Trophoblast cell (in vitro differentiated cells and primary cell): ENCODE data around the gene FRMD7.
"Not testable (repeated sequence)": the region's sequence is repeated elsewhere in the genome, so short reads cannot be mapped to it uniquely, and the experiment has no call there.

ENCODE experiments used
- DNase-seq, 2 donors: peaks; one replicate each; pipeline ENCODE4 v3.0.0-alpha.2; 2016
- H2AFZ ChIP-seq: 2 replicates; pipeline ENCODE4 v1.6.1; 2013; ENCODE audit warnings: low read length, moderate library complexity, mild to moderate bottlenecking; ENCODE audit not compliant: insufficient read depth, poor library complexity
- H2AK5ac ChIP-seq: 2 replicates; pipeline ENCODE4 v1.6.1; 2013; ENCODE audit warnings: mild to moderate bottlenecking, low read length
- H2BK120ac ChIP-seq: 2 replicates; pipeline ENCODE4 v1.6.1; 2013; ENCODE audit warnings: low read length, mild to moderate bottlenecking, moderate library complexity; ENCODE audit not compliant: insufficient read depth, poor library complexity
- H2BK12ac ChIP-seq: 2 replicates; pipeline ENCODE4 v1.6.1; 2013; ENCODE audit warnings: mild to moderate bottlenecking, low read length, moderate library complexity
- H2BK5ac ChIP-seq: 2 replicates; pipeline ENCODE4 v1.6.1; 2013; ENCODE audit warnings: low read length, low read depth, moderate library complexity, mild to moderate bottlenecking; ENCODE audit not compliant: poor library complexity
- H3K14ac ChIP-seq: 2 replicates; pipeline ENCODE4 v1.6.1; 2013; ENCODE audit warnings: mild to moderate bottlenecking, low read length
- H3K18ac ChIP-seq: 2 replicates; pipeline ENCODE4 v1.6.1; 2013; ENCODE audit warnings: mild to moderate bottlenecking, low read length
- H3K23ac ChIP-seq: 2 replicates; pipeline ENCODE4 v1.6.1; 2013; ENCODE audit warnings: low read length
- H3K27ac ChIP-seq: 2 replicates; pipeline ENCODE4 v1.5.1; 2013; ENCODE audit warnings: low read depth, mild to moderate bottlenecking, inconsistent platforms, low read length, moderate library complexity
- H3K27me3 ChIP-seq: 2 replicates; pipeline ENCODE4 v1.6.1; 2013; ENCODE audit warnings: inconsistent platforms, mild to moderate bottlenecking, low read length, moderate library complexity; ENCODE audit not compliant: insufficient read depth
- H3K36me3 ChIP-seq, 2 experiments: 1 replicate in 1 of 2; 2 replicates in 1 of 2; pipeline ENCODE4 v1.6.1; 2013; ENCODE audit warnings: low read length in 2 of 2, mild to moderate bottlenecking in 2 of 2, moderate library complexity in 1 of 2; ENCODE audit not compliant: insufficient read depth in 2 of 2, control insufficient read depth in 1 of 2
- H3K4ac ChIP-seq: 2 replicates; pipeline ENCODE4 v1.6.1; 2013; ENCODE audit warnings: low read depth, mild to moderate bottlenecking, low read length, moderate library complexity
- H3K4me1 ChIP-seq, 2 experiments: 1 replicate in 1 of 2; 2 replicates in 1 of 2; pipeline ENCODE4 v1.6.1; 2013; ENCODE audit warnings: low read length in 2 of 2, mild to moderate bottlenecking in 2 of 2, moderate library complexity in 1 of 2; ENCODE audit not compliant: insufficient read depth in 2 of 2, control insufficient read depth in 1 of 2
- H3K4me2 ChIP-seq: 2 replicates; pipeline ENCODE4 v1.6.1; 2013; ENCODE audit warnings: inconsistent platforms, mild to moderate bottlenecking, low read length, moderate library complexity
- H3K4me3 ChIP-seq: 2 replicates; pipeline ENCODE4 v1.5.1; 2013; ENCODE audit warnings: mild to moderate bottlenecking, low read depth, low read length, inconsistent platforms
- H3K79me1 ChIP-seq: one replicate; pipeline ENCODE4 v1.6.1; 2013; ENCODE audit warnings: low read length
- H3K79me2 ChIP-seq: 2 replicates; pipeline ENCODE4 v1.6.1; 2013; ENCODE audit warnings: low read length, mild to moderate bottlenecking; ENCODE audit not compliant: control insufficient read depth, insufficient read depth, poor library complexity
- H3K9ac ChIP-seq: 2 replicates; pipeline ENCODE4 v1.6.1; 2013; ENCODE audit warnings: mild to moderate bottlenecking, low read length
- H3K9me3 ChIP-seq: 2 replicates; pipeline ENCODE4 v1.6.1; 2013; ENCODE audit warnings: low read depth, mild to moderate bottlenecking, control low read depth, inconsistent platforms, low read length; ENCODE audit not compliant: insufficient read depth
- H4K12ac ChIP-seq: 2 replicates; pipeline ENCODE4 v1.6.1; 2013; ENCODE audit warnings: low read depth, mild to moderate bottlenecking, low read length, moderate library complexity
- H4K8ac ChIP-seq: 2 replicates; pipeline ENCODE4 v1.6.1; 2013; ENCODE audit warnings: low read depth, mild to moderate bottlenecking, low read length, moderate library complexity
- H4K91ac ChIP-seq: one replicate; pipeline ENCODE4 v1.6.1; 2013; ENCODE audit warnings: low read depth, mild to moderate bottlenecking, low read length, moderate library complexity
- WGBS: extraction: QIAGEN DNeasy Blood & Tissue Kit; methylation state at CpG from one replicate; pipeline ENCODE4 v1.1.7; 2013; ENCODE audit warnings: missing lambda C conversion rate; ENCODE audit not compliant: insufficient read length, insufficient coverage; ENCODE audit errors: extremely low coverage; 5-methylcytosine and 5-hydroxymethylcytosine counted together

The FRMD7 gene

GRCh38 chrX:132169554-132169953, 41.7 kb upstream of the FRMD7 start:
- Histone ChIP-seq H3K4ac (no peak overlapping the region), H3K79me1 (no peaks in the 10 kb centered on the region), H3K4me3 (no peak overlapping the region), H2AK5ac (no peak overlapping the region), H2BK120ac (no peak overlapping the region), H3K27ac (no peak overlapping the region), H3K14ac (no peak overlapping the region), H3K4me1 (peaks cover 0 to 3% of the 10 kb centered on the region in 2 experiments), H3K27me3 (no peaks in the 10 kb centered on the region), H3K79me2 (no peaks in the 10 kb centered on the region), H4K91ac (no peak overlapping the region), H3K36me3 (no peaks in the 10 kb centered on the region), H3K9me3 (no peaks in the 10 kb centered on the region), H3K4me2 (no peak overlapping the region), H3K23ac (no peak overlapping the region), H3K9ac (no peak overlapping the region), H4K8ac (no peak overlapping the region), H3K18ac (no peak overlapping the region), H2BK12ac (no peak overlapping the region), H2BK5ac (no peak overlapping the region), H4K12ac (no peak overlapping the region), H2AFZ (no peak overlapping the region)
- DNase-seq: peak; percentile 7 to 35
- no CpG with 5 or more reads among the region's 3 CpGs for WGBS

- Histone ChIP-seq H3K4ac (no peak overlapping the region), H2AFZ (no peak overlapping the region), H3K4me1 (no peaks in the 10 kb centered on the region), H3K36me3 (no peaks in the 10 kb centered on the region), H2BK5ac (no peak overlapping the region), H4K12ac (no peak overlapping the region), H3K27me3 (no peaks in the 10 kb centered on the region), H3K18ac (no peak overlapping the region), H3K79me2 (no peaks in the 10 kb centered on the region), H2AK5ac (no peak overlapping the region), H2BK12ac (no peak overlapping the region), H3K9me3 (no peaks in the 10 kb centered on the region), H2BK120ac (no peak overlapping the region), H3K23ac (no peak overlapping the region), H4K91ac (no peak overlapping the region), H3K79me1 (no peaks in the 10 kb centered on the region), H4K8ac (no peak overlapping the region), H3K4me2 (no peak overlapping the region), H3K14ac (no peak overlapping the region), H3K9ac (no peak overlapping the region), H3K4me3 (no peak overlapping the region), H3K27ac (no peak overlapping the region)
- DNase-seq: peak in 1 of 2 donors; percentile 63
Observed at GRCh38 chrX:132165651-132166050, 37.8 kb upstream of the FRMD7 start.

- H3K14ac ChIP-seq: no peak overlapping the region
- H3K9me3 ChIP-seq: no peaks in the 10 kb centered on the region
- no peak overlapping the region for H3K4me2 ChIP-seq
- H3K9ac ChIP-seq: no peak overlapping the region
- no peak overlapping the region for H3K4me3 ChIP-seq
- H3K27me3 ChIP-seq: no peaks in the 10 kb centered on the region
- H3K36me3 ChIP-seq: no peaks in the 10 kb centered on the region
- H2BK120ac ChIP-seq: no peak overlapping the region
- H3K4ac ChIP-seq: no peak overlapping the region
- H3K79me2 ChIP-seq: no peaks in the 10 kb centered on the region
- no peak overlapping the region for H3K27ac ChIP-seq
- H3K79me1 ChIP-seq: no peaks in the 10 kb centered on the region
- no peak overlapping the region for H4K12ac ChIP-seq
- H3K4me1 ChIP-seq: no peaks in the 10 kb centered on the region
- no peak overlapping the region for H4K91ac ChIP-seq
- no peak overlapping the region for H2AFZ ChIP-seq
- H4K8ac ChIP-seq: no peak overlapping the region
- no peak overlapping the region for H2BK12ac ChIP-seq
- H2BK5ac ChIP-seq: no peak overlapping the region
- no peak overlapping the region for H2AK5ac ChIP-seq
- no peak overlapping the region for H3K18ac ChIP-seq
- DNase-seq: no peak
- H3K23ac ChIP-seq: no peak overlapping the region
Observed at GRCh38 chrX:132165005-132165404, 37.2 kb upstream of the FRMD7 start.

GRCh38 chrX:132163094-132163493, 35.3 kb upstream of the FRMD7 start:
- H2BK5ac ChIP-seq, H3K79me2 ChIP-seq, H4K91ac ChIP-seq, H3K4ac ChIP-seq, H2BK12ac ChIP-seq, H3K23ac ChIP-seq, H3K4me1 ChIP-seq, H2AK5ac ChIP-seq, H2BK120ac ChIP-seq, H4K8ac ChIP-seq, H4K12ac ChIP-seq, DNase-seq, H2AFZ ChIP-seq, H3K9ac ChIP-seq, H3K4me2 ChIP-seq, H3K14ac ChIP-seq, H3K9me3 ChIP-seq, H3K4me3 ChIP-seq, H3K79me1 ChIP-seq, H3K27me3 ChIP-seq, H3K27ac ChIP-seq, H3K36me3 ChIP-seq, H3K18ac ChIP-seq: not testable (repeated sequence)
- no CpG with 5 or more reads among the region's 3 CpGs for WGBS

GRCh38 chrX:132153166-132153565, 25.3 kb upstream of the FRMD7 start:
- Histone ChIP-seq H2AK5ac (no peak overlapping the region), H3K79me1 (no peaks in the 10 kb centered on the region), H4K91ac (no peak overlapping the region), H2BK5ac (no peak overlapping the region), H4K8ac (no peak overlapping the region), H3K18ac (no peak overlapping the region), H3K27me3 (no peaks in the 10 kb centered on the region), H3K14ac (no peak overlapping the region), H3K4me2 (no peak overlapping the region), H3K23ac (no peak overlapping the region), H2BK12ac (no peak overlapping the region), H2BK120ac (no peak overlapping the region), H3K79me2 (no peaks in the 10 kb centered on the region), H2AFZ (no peak overlapping the region), H4K12ac (no peak overlapping the region), H3K36me3 (no peaks in the 10 kb centered on the region), H3K9me3 (no peaks in the 10 kb centered on the region), H3K4me1 (no peaks in the 10 kb centered on the region), H3K4ac (no peak overlapping the region), H3K9ac (no peak overlapping the region), H3K27ac (no peak overlapping the region), H3K4me3 (no peak overlapping the region)
- no peak for DNase-seq
- no CpG with 5 or more reads among the region's 4 CpGs for WGBS
